Muscle layer of duodenum (tissue), 2 donors: ENCODE data around the gene TMEM171.

Experiments used
- H3K27ac ChIP-seq: one replicate; pipeline ENCODE4 v1.7.0; 2013; ENCODE audit warnings: mild to moderate bottlenecking, low read length
- H3K27me3 ChIP-seq: one replicate; pipeline ENCODE4 v1.7.0; 2013; ENCODE audit warnings: low read depth, mild to moderate bottlenecking, control low read depth, low read length
- H3K36me3 ChIP-seq, 2 donors: one replicate each; pipeline ENCODE4 v1.7.0; 2013; ENCODE audit warnings: low read length in 2 of 2, control low read depth in 1 of 2, mild to moderate bottlenecking in 1 of 2; ENCODE audit not compliant: insufficient read depth in 2 of 2, control insufficient read depth in 1 of 2
- H3K4me1 ChIP-seq, 2 donors: one replicate each; pipeline ENCODE4 v1.7.0; 2013; ENCODE audit warnings: low read length in 2 of 2, mild to moderate bottlenecking in 2 of 2, control low read depth in 1 of 2, moderate library complexity in 1 of 2; ENCODE audit not compliant: insufficient read depth in 2 of 2, control insufficient read depth in 1 of 2
- H3K4me3 ChIP-seq, 2 donors: one replicate each; pipeline ENCODE4 v1.7.0; 2013; ENCODE audit warnings: low read length in 2 of 2, low read depth in 1 of 2, mild to moderate bottlenecking in 1 of 2
- H3K9me3 ChIP-seq, 2 donors: one replicate each; pipeline ENCODE4 v1.7.0; 2013; ENCODE audit warnings: low read length in 2 of 2, control low read depth in 1 of 2, mild to moderate bottlenecking in 1 of 2; ENCODE audit not compliant: control insufficient read depth in 1 of 2
- donor health status: healthy.

The TMEM171 gene

DNA sequence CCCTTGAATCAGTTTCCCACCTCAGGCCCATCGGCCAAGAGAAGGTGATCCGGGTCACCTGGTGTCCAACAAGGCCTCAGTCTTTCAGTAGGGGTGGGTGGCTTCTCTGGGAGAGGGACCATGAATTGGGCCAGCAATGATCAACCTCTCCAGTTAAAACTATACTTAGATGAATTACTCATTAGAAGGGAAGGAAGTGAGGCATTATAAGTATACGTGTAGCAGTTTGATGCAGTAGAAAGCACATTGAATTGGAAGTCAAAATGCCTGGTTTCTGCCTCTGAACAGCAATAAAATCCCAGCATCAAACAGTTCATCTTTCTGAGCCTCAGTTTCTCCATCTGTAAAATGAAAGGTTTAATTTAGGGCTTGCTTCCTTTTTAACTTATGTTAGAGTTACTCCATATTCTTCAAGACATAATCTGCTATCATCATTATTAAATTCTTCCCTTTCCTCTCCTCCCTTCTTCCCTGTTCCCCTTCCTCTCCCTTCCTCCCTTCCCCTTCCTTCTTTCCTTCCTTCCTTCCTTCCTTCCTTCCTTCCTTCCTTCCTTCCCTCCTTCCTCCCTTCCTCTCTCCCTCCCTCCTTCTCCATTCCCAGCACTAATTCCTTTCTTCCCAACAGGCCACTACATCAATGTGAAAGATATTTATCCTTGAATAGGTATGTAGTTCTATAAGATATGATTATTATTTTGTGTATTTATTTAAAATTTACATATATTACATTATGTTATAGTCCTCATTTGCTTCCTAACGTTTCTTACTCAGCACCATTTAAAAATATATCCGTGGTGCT is 34.0 kb downstream of the TMEM171 start:
- no peaks in the 10 kb centered on the region for H3K36me3 ChIP-seq
- H3K4me1 ChIP-seq, result no peaks in the 10 kb centered on the region
- H3K27ac ChIP-seq, result no peak overlapping the region
- no peaks in the 10 kb centered on the region for H3K9me3 ChIP-seq
- H3K27me3 ChIP-seq, result no peaks in the 10 kb centered on the region
- H3K4me3 ChIP-seq, result no peak overlapping the region

DNA sequence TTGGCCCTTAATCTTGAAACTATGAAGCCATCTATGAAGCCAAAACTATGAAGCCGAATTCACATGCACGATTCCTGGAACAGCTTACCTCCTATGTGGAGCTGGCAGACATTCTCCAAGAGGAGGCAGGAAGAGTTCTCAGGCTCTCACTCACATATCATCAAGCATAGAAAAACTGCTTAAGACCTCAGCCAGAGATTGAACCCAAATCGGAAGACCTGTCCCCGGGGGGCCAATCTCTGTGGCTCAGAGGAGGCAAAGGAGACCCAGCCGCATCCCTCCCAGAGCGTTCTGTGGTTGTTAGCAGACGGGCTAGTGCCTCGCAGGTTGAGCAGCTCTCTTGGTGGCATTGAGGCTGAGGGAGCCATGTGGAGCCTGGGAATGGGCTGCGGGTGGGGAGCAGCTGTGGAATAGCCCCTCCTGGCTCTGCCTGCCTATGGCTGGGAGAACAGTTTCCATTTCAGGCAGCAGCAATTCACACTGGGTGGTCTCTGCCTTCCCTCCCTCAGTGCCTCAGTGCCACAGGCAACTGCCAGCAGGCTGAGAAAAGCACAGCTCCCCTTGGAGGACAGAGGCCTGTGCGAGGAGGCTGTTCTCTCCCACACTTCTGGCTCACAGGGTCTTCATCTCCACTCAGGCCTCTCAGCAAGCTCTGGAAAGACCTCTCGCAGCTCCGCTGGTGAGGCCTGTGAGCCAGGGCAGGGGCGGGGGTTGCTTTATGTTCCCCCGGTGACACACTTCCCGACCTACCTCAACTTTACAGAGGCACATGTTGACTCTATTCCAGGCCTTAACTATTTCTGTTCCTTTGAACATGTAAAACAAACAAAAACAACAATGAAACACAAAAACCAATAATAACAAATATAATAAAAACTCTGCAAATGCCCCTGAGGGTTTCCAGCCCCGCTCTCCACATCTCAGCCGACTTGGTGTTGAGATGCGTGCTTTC is 35.2 kb downstream of the TMEM171 start:
- no peak overlapping the region for H3K4me3 ChIP-seq
- no peaks in the 10 kb centered on the region for H3K36me3 ChIP-seq
- no peak overlapping the region for H3K27ac ChIP-seq
- no peaks in the 10 kb centered on the region for H3K9me3 ChIP-seq
- H3K4me1 ChIP-seq, result no peaks in the 10 kb centered on the region
- H3K27me3 ChIP-seq, result no peaks in the 10 kb centered on the region

DNA sequence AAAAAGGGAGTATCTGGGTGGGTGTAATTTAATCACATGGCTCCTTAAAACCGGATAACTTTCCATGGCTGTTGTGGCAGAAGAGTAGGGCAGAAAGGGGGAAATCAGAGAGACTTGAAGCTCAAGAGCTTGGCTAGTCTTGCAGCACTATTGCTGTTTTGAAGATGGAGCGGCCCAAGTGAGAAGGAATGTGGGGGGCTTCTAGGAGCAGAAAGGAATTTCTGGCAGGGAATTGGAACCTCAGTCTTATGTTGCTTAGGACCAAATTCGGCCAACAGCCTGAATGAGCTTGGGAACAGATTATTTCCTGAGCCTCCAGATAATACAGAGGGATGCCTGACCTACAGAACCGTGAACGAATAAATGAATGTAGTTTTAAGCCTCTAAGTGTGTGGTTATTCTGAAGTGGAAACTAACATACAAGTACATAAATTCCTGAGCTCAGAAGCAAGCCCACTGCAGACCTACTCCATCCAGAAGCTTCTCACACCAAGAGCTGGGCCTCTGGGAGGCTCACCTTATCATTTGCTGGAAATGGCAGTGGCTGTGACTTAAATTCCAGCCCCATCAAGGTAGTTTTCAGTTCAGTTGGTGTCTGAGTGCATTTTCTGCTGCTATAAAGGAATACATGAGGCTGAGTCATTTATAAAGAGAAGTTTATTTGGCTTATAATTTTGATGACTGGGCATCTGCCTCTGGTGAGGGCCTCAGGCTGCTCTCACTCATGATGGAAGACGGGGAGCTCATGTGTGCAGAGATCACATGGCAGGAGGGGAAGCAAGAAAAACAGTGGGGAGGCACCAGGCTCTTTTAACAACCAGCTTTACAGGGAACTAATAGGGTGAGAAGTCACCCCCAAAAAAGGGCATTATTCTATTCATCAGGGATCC is 37.3 kb downstream of the TMEM171 start:
- Histone ChIP-seq H3K27ac (no peak overlapping the region), H3K9me3 (no peaks in the 10 kb centered on the region), H3K4me3 (no peak overlapping the region), H3K4me1 (no peaks in the 10 kb centered on the region), H3K36me3 (no peaks in the 10 kb centered on the region), H3K27me3 (no peaks in the 10 kb centered on the region)

DNA sequence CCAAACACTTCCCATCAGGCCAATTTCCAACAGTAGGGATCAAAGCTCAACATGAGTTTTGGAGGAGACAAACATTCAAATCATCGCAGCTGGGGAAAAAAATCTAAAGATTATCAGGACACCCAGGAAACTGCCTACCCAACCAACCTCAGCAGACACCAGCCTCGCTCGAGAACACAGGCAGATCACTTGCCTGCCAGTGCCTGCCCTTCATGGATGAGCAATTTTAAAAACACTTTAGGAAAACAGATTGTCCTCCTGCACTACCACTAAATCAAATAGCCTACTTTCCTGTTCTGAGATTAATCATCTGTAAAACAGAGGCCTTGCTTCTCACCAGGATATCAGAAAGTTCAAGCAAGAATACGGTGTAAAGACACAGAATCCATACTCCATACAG is 37.9 kb downstream of the TMEM171 start:
- no peaks in the 10 kb centered on the region for H3K9me3 ChIP-seq
- H3K4me3 ChIP-seq, result no peak overlapping the region
- H3K4me1 ChIP-seq, result no peaks in the 10 kb centered on the region
- no peaks in the 10 kb centered on the region for H3K27me3 ChIP-seq
- H3K36me3 ChIP-seq, result no peaks in the 10 kb centered on the region
- H3K27ac ChIP-seq, result no peak overlapping the region

DNA sequence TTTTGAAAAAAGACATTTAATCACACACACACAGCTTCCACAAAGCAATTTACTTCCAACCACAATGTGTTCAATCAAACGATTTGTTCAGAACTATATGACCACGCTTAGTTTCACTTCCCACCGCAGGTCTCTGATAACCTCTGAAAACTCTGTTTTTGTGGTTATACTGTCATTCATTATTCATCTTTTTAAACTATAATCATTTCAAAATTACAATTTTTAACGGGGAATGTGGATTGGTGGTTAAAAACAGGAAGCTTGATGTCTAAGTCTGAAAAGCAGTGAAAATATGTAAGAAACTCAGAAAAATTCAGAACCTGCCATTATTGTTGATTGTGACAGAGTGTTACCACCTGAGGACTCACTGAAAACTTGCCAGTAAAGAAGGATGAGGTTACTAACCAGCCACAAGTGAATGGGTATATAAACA is 39.9 kb downstream of the TMEM171 start:
- Histone ChIP-seq H3K9me3 (no peaks in the 10 kb centered on the region), H3K4me3 (no peak overlapping the region), H3K4me1 (no peaks in the 10 kb centered on the region), H3K27me3 (no peaks in the 10 kb centered on the region), H3K36me3 (no peaks in the 10 kb centered on the region), H3K27ac (no peak overlapping the region)

DNA sequence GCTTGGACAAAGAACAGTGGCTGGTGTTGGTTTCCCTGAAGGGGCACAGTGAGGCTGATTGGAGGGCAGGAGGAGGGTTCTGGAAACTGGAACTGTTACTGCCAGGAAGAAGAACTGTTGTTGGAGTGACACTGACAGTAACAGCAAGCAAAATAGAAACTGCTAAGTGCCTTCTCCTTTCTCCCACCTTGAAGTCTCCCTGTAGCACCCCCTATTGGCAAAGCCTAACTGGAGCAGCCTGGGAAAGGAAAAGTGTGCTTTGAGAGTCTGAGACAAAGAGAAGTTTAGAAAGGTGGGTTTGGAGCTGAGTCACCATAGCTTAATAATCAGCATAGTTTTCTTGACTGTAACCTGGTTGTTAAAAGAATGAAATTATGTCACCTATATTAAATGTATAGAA is 50.1 kb downstream of the TMEM171 start:
- Histone ChIP-seq H3K27ac (no peak overlapping the region), H3K4me1 (no peaks in the 10 kb centered on the region), H3K4me3 (no peak overlapping the region), H3K27me3 (no peaks in the 10 kb centered on the region), H3K36me3 (no peaks in the 10 kb centered on the region), H3K9me3 (no peaks in the 10 kb centered on the region)

DNA sequence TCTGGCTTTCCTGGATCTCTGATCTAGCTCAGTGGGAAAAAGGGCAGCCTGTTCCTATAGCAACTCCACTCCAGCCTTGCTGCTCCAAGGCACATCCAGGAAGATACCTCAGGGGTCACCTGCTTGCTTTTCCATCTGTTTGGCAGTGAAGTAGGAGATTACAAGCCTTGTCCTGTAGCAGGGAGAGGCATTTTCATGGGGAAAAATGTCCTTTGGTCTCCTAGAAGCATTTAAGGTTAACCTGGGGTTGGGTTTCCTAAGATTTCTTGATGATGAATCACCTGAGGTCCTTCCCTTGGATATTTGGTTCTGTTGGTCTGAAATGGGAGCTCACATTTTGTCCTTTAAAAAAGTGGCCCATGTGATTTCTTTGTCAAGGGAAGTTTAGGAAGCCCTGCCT is 51.1 kb downstream of the TMEM171 start:
- H3K4me3 ChIP-seq, result no peak overlapping the region
- H3K4me1 ChIP-seq, result no peaks in the 10 kb centered on the region
- H3K9me3 ChIP-seq, result no peaks in the 10 kb centered on the region
- no peak overlapping the region for H3K27ac ChIP-seq
- no peaks in the 10 kb centered on the region for H3K36me3 ChIP-seq
- H3K27me3 ChIP-seq, result no peaks in the 10 kb centered on the region

DNA sequence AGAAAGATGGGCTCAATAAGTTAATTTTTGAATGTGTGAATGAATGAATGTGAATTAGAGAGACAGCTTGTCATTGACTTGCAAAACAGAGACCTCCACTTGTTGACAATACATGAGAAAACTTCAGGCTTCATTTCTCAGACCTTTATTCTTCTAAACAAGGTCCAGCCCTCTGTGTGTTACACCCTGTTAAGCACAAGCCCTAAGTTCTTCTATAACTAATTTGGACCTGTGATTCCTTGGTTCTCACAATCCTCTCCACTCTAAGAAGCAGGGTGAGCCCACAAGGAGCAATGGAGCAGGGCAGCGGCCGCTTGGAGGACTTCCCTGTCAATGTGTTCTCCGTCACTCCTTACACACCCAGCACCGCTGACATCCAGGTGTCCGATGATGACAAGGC is 52.6 kb downstream of the TMEM171 start, which contains the start of gene TMEM174:
Gene TMEM174, plus strand, starts transcription at position 243 of the 400 bp plus-strand sequence. Its CDS starts 51 bp downstream, at position 294.
- Histone ChIP-seq H3K27ac (no peak within 1 kb of the TSS), H3K9me3 (no peaks in the 10 kb centered on the region), H3K4me1 (no peaks in the 10 kb centered on the region), H3K4me3 (no peak within 1 kb of the TSS), H3K36me3 (no peaks in the 10 kb centered on the region), H3K27me3 (no peaks in the 10 kb centered on the region)

DNA sequence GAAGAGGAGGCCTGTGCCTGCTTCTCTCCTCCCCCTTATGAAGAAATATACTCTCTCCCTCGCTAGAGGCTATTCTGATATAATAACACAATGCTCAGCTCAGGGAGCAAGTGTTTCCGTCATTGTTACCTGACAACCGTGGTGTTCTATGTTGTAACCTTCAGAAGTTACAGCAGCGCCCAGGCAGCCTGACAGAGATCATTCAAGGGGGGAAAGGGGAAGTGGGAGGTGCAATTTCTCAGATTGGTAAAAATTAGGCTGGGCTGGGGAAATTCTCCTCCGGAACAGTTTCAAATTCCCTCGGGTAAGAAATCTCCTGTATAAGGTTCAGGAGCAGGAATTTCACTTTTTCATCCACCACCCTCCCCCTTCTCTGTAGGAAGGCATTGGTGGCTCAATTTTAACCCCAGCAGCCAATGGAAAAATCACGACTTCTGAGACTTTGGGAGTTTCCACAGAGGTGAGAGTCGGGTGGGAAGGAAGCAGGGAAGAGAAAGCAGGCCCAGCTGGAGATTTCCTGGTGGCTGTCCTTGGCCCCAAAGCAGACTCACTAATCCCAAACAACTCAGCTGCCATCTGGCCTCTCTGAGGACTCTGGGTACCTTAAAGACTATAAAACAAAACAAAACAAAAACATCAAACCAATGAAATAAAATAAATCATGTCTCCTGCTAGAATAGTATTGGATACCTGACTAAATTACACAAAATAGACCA is 53.9 kb downstream of the TMEM171 start:
- H3K4me1 ChIP-seq, result no peaks in the 10 kb centered on the region
- no peak overlapping the region for H3K27ac ChIP-seq
- H3K27me3 ChIP-seq, result no peaks in the 10 kb centered on the region
- H3K4me3 ChIP-seq, result no peak overlapping the region
- H3K36me3 ChIP-seq, result no peaks in the 10 kb centered on the region
- no peaks in the 10 kb centered on the region for H3K9me3 ChIP-seq

DNA sequence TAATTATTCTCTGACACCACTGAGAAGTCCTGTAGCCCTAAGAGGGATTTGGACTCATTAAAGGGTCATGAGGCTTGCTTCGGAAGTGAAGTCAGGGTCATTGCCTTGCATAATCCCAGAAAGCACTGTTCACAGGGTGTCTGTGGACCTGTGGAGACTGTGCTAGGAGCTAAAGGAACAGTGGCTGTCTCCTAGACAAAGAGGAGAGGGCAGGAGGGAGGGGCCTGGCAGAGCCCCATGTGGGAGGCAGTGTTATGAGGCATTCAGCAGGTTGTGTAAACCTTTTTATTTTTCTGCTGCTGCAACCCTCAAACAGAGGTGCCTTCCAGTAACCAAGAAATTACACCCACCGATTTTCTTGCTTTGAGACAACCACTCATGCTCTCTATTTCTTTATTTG is 55.9 kb downstream of the TMEM171 start:
- H3K27me3 ChIP-seq, result no peaks in the 10 kb centered on the region

More for the DNA sequence above, 55.9 kb downstream of the TMEM171 start:
- Histone ChIP-seq H3K9me3 (no peaks in the 10 kb centered on the region), H3K36me3 (no peaks in the 10 kb centered on the region), H3K4me1 (no peaks in the 10 kb centered on the region), H3K4me3 (no peak overlapping the region), H3K27ac (no peak overlapping the region)
